HG02970 (cell line): Measurements from ENCODE around the gene ANKUB1.
"Not testable (repeated sequence)": the region's sequence is repeated elsewhere in the genome, so short reads cannot be mapped to it uniquely, and the experiment has no call there.

Source experiments
- ATAC-seq: cut with Tn5 transposase; IDR thresholded peaks from one replicate; pipeline ENCODE4 v1.9.1; 2021; ENCODE audit warnings: mild to moderate bottlenecking, moderate library complexity, moderate number of reproducible peaks; ENCODE audit not compliant: unreplicated experiment, low FRiP score

ANKUB1 gene

GRCh38 chr3:149792452-149793270 lies at the start of gene ANKUB1:
Gene ANKUB1, minus strand, starts transcription at chr3:149792554. Its CDS starts 188 bp downstream, at chr3:149792366.
- ATAC-seq, result no peak

GRCh38 chr3:149839896-149840295 lies 47.5 kb upstream of the ANKUB1 start:
- ATAC-seq, result no peak

GRCh38 chr3:149839469-149839868 lies 47.1 kb upstream of the ANKUB1 start:
- not testable (repeated sequence) for ATAC-seq

GRCh38 chr3:149838491-149838890 lies 46.1 kb upstream of the ANKUB1 start:
- ATAC-seq, result not testable (repeated sequence)

GRCh38 chr3:149833241-149833640 lies 40.9 kb upstream of the ANKUB1 start:
- ATAC-seq, result no peak

GRCh38 chr3:149832086-149832485 lies 39.7 kb upstream of the ANKUB1 start:
- no peak for ATAC-seq

- ATAC-seq, result no peak
Observed at GRCh38 chr3:149831321-149831720, 39.0 kb upstream of the ANKUB1 start.

GRCh38 chr3:149830902-149831301 lies 38.5 kb upstream of the ANKUB1 start:
- ATAC-seq, result no peak

GRCh38 chr3:149829631-149830030 lies 37.3 kb upstream of the ANKUB1 start:
- ATAC-seq, result not testable (repeated sequence)

- no peak for ATAC-seq
Observed at GRCh38 chr3:149828390-149828789, 36.0 kb upstream of the ANKUB1 start.

- ATAC-seq, result no peak
Observed at GRCh38 chr3:149826636-149827035, 34.3 kb upstream of the ANKUB1 start.

- ATAC-seq, result no peak
Observed at GRCh38 chr3:149820183-149820582, 27.8 kb upstream of the ANKUB1 start.

- no peak for ATAC-seq
Observed at GRCh38 chr3:149819432-149819831, 27.1 kb upstream of the ANKUB1 start.

- ATAC-seq, result no peak
Observed at GRCh38 chr3:149816986-149817385, 24.6 kb upstream of the ANKUB1 start.

- ATAC-seq, result no peak
Observed at GRCh38 chr3:149816311-149816710, 24.0 kb upstream of the ANKUB1 start.

- no peak for ATAC-seq
Observed at GRCh38 chr3:149815728-149816127, 23.4 kb upstream of the ANKUB1 start.

- no peak for ATAC-seq
Observed at GRCh38 chr3:149815321-149815720, 23.0 kb upstream of the ANKUB1 start.

- peak; percentile 13 for ATAC-seq
Observed at GRCh38 chr3:149813367-149814281, 21.3 kb upstream of the ANKUB1 start.

GRCh38 chr3:149812606-149813366 lies 20.4 kb upstream of the ANKUB1 start, which contains the start of gene RNF13:
Gene RNF13, plus strand, starts transcription at chr3:149813215. Its CDS starts 32,812 bp downstream, at chr3:149846027.
- ATAC-seq, result peak; percentile 91

- ATAC-seq, result no peak
Observed at GRCh38 chr3:149812165-149812605, 19.8 kb upstream of the ANKUB1 start.
